Smooth muscle cell of the brain vasculature (primary cell): ENCODE data around the gene FGL2.
"Not testable (repeated sequence)": the region's sequence is repeated elsewhere in the genome, so short reads cannot be mapped to it uniquely, and the experiment has no call there.

Experiments
- DNase-seq: peaks from one replicate; pipeline ENCODE4 v3.0.0-alpha.2; 2012; ENCODE audit warnings: low read depth, low spot score

Gene FGL2

GRCh38 chr7:77216181-77216845, 16.7 kb upstream of the FGL2 start:
- DNase-seq = no peak

DNA sequence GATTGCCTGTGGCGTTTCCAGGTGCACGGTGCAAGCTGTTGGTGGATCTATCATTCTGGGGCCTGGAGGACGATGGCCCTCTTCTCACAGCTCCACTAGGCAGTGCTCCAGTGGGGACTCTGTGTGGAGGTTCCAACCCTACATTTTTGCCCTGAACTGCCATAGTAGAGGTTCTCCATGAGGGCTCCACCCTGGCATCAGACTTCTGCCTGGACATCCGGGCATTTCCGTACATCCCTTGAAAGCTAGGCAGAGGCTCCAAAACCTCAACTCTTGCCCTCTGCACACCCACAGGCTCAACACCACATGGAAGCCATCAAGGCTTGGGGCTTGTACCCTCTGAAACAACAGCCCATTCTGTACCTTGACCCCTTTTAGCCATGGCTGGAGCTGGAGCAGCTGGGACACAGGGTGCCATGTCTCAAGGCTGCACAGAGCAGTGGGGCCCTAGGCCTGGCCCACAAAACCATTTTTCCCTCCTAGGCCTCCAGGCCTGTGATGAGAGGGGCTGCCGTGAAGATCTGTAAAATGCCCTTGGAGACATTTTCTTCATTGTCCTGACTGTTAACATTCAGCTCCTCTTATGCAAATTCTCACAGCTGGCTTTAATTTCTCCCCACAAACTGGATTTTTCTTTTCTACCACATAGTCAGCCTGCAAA, 10.0 kb upstream of the FGL2 start:
- DNase-seq = no peak

GRCh38 chr7:77208416-77208815, 8.8 kb upstream of the FGL2 start:
- no peak for DNase-seq

DNA sequence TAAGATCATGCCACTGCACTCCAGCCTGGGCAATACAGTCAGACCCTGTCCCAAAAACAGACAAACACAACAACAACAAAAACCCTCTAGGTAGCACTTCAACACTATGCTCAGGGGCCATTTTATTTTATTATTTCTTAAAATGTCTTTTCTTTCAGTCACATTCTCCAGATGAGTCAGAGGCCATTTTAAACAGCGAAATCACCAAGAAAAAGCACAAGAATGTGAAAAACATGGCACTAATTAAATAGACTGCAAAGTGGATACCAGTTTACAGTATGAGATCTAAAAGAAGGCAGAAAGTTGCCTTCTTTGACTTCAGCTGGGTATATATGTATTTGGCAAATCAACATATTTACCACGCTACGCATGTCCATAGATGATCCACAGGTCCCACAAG, 6.1 kb upstream of the FGL2 start:
- no peak for DNase-seq

DNA sequence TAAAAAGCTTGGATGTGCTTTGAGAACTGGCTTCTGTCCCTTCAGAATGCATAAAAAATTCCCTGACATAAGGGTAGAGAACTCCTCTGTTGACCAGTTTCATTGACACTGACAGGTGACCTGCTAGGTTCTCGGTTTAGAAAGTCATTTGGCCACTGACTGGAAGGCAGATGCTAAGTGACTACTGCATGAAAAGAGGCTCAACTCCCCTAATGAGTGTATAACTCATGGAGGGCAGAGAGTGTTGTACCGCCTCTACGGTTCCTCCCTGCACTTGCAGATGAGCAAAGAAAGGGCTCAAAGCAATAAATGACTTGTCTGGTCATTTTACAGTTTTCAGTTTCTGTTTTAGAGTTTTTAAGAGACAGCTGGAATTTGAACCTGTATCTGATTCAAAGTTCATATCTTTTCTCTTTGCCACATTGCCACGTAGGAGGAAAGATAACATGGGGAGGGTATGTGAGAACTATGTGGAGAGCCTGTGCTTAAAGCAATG, 2.9 kb upstream of the FGL2 start:
- no peak for DNase-seq

- DNase-seq = no peak
Observed at GRCh38 chr7:77200542-77200941, 923 bp upstream of the FGL2 start.

- DNase-seq = no peak
Observed at GRCh38 chr7:77197141-77197540, 2.5 kb downstream of the FGL2 start.

- no peak for DNase-seq
Observed at GRCh38 chr7:77188731-77189437, 10.7 kb downstream of the FGL2 start.

GRCh38 chr7:77185866-77186265, 13.8 kb downstream of the FGL2 start:
- DNase-seq = no peak

GRCh38 chr7:77184990-77185389, 14.6 kb downstream of the FGL2 start:
- DNase-seq = no peak

GRCh38 chr7:77184463-77184862, 15.2 kb downstream of the FGL2 start:
- no peak for DNase-seq

- no peak for DNase-seq
Observed at GRCh38 chr7:77182261-77182660, 17.4 kb downstream of the FGL2 start.

GRCh38 chr7:77181734-77182133, 17.9 kb downstream of the FGL2 start:
- DNase-seq = no peak

DNA sequence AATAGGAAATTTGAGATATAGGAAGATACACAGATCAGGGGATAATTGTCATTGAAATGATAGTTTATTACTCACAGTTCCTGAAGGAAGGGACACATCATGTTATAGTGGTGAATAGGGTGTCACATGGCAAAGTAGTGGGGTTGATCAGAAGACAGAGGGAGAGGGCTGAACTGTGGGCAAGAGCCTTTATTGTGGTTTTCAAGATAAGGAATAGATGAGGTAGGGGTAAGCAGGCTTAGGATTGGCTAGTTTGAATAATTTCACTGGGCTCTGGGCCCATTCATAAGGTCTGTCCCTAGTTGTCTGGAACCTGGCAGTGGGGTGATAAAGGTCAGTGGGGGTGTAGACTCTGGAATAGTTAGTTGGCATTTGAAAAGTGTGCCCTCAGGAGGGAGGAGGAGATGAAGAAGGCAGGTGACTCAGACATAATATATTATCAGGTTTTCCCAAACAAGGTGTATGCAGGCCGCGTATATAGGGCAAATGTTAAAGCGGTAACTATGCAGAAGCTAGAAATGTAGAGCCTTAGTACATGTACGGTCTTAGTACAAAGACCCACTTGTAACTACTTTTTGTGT, 18.5 kb downstream of the FGL2 start:
- DNase-seq = no peak

DNA sequence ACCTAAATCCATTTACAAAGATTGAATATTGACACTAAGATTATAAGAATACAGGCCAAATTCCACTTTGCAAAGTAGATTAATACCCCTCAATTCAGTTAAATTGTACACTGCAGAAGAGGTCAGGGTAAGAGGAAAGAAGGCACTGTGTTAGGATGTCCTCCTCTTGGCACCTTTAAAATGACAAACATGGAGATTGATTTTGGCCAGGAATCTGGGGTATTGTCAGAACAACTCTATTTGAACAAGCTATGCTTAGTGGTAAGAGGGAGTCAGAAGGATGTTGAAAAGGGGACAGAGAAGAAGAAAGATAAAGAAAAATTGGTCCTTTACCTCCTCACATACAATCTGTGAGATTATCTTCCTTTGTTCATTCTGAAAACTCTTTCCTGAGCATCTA, 21.6 kb downstream of the FGL2 start:
- not testable (repeated sequence) for DNase-seq

DNA sequence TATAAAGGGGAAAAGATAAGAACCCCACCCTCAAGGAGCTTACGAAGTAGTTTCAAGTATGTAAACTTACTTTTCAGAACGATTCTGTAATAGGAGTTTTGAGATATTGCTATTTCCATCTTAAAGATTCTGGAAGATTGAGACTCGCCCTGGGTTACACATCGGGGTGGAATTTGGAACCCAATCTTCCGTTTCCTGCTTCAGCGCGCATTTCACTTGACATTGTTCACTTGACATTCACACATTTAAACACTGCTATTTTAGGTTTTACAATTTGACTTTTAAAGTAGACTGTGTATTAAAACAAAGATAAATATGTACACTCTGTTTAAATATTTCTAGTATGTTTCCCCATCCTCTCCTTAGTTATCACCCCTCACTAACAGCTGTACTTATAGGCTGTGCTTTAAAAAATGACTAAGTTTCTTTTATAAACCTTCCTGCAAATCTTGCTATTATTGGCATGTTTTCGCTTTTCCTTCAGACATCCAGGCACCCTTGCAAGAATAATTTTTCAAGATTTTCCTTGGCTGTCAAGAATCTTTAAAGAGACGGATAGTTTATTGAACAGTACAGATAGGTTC, 22.2 kb downstream of the FGL2 start:
- not testable (repeated sequence) for DNase-seq

DNA sequence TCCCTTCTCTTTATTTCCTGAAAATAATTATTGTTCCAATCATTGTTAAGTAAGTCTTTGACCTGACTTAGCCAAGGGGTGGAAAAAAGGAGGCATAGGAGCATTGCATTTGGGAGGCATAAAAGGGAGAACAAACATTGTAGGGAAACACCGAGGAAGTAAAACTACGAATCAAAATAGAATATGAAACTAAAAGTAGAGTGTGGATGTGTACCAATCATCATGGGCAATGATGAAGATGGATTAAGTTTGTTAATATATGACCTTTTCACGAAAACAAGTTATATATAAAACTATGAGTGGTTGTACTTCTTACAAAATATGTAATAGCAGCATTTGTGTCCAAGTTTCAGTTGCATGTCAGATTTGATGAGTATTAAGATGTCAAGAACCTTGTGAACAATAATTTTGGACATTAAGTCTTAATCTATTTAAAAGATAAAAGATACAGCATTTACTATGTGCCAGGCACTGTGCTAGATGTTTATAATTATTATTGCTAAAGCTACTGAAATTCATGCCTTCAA, 24.3 kb downstream of the FGL2 start:
- DNase-seq = not testable (repeated sequence)

DNA sequence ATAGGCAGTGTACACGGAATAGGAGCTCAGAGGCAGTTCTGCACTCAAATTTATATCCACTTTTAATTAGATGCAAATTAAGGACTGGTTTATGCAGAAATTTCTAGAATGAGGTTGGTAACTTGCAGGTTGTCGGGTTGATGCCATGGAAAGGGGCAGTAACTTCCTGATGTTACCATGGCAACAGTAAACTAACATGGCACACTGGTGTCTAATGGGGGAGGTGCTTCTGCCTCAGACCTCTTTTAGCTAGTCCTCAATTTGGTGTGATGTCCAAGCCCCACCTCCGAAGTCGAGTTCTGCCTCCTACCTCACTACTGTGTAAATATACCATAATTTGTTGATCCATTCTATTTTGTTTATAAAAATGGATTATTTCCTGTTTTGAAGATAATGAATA, 25.2 kb downstream of the FGL2 start:
- not testable (repeated sequence) for DNase-seq

DNA sequence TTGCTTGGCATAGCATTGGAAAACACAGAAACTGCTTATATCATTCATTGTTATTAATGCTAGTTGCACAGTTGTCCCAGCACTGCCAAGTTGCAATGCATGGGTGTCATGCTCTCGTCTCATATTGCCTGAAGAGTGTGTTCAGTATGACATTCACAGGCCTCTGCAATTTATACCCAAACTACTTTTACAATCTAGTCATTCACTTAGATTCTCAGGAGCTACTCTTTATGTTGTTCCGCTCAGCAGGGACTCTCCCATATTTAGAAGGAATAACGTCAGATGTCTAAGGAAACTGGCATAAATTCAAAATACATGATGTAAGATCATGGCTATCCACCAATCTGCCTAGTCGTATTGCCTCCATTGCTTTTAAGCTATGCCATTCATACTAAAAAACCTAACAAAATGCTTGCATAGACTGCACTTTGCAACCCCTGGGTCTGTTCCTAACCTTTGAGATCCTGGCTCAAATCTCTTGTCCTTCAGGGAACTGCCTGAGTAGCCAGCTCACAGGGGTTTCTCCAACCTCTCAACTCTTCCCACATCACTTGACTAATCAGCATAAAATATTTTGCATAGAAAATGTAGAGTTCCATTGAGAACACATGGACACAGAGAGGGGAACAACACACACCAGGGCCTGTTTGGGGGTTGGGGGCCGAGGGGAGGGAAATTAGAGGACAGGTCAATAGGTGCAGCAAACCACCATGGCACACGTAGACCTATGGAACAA, 27.0 kb downstream of the FGL2 start:
- not testable (repeated sequence) for DNase-seq

DNA sequence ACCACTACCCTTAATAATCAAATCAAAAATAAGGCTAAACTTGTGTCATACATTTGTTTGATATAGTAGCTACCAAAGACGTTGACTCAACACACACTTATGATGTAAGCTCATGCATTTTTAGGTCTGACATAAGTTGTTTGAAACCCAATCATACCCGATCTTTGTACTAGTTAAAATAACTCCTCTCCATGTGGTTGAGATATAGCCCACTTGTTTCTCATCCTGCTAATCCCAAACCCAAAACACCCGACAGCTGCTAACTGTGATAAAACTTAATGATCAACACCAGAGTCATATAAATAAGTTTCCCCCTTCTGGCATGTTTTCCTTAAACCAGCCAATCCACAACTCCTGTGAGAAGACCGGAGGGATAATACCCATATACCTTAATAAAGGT, 28.5 kb downstream of the FGL2 start:
- DNase-seq = not testable (repeated sequence)

- no peak for DNase-seq
Observed at GRCh38 chr7:77157446-77157845, 42.2 kb downstream of the FGL2 start.
